Motor neuron (in vitro differentiated cells): ENCODE measurements around the gene ERO1B. TPM values are rescaled to one million over a fixed set of nuclear protein-coding genes. Genes with fewer than 3 reads are reported as not detected.

Source experiments
- ATAC-seq, 8 experiments: fragments of 200-7000 bp; cut with Tn5 transposase; replicated peaks in 6 of 8; 2 replicates each; pipeline ENCODE4 v1.8.0; 2021; ENCODE audit warnings: mild to moderate bottlenecking in 8 of 8, moderate library complexity in 8 of 8
- H3K27ac ChIP-seq, 2 donors: fragments of 250-450 bp; sonication (Bioruptor Pico); 2 replicates each; pipeline ENCODE4 v1.9.0; 2021; ENCODE audit warnings: antibody characterized with exemption in 2 of 2, mild to moderate bottlenecking in 2 of 2, moderate library complexity in 1 of 2
- H3K4me1 ChIP-seq, 2 donors: fragments of 250-450 bp; sonication (Bioruptor Pico); replicated peaks in 1 of 2; 2 replicates each; pipeline ENCODE4 v1.6.1; 2021; ENCODE audit warnings: antibody characterized with exemption in 2 of 2, mild to moderate bottlenecking in 2 of 2, moderate library complexity in 1 of 2
- H3K4me3 ChIP-seq, 5 donors: fragments of 250-450 bp; sonication (Bioruptor Pico); 2 replicates each; pipeline ENCODE4 v1.9.0; 2021; ENCODE audit warnings: antibody characterized with exemption in 5 of 5, mild to moderate bottlenecking in 5 of 5, moderate library complexity in 4 of 5
- WGBS, 10 experiments: fragments of 450-650 bp; shearing (Covaris generic); methylation state at CpG; one replicate each; pipeline ENCODE4 v1.0.0; 2022; 5-methylcytosine and 5-hydroxymethylcytosine counted together
- in situ Hi-C, 9 experiments: fragments of 400-800 bp; cut with MboI; loops; one replicate each; pipeline ENCODE4 v1.15.0; 2021; ENCODE audit warnings: low sequenced_read_pairs in 9 of 9, low pct_unique_long_range_greater_than_20kb in 2 of 9; ENCODE audit not compliant: unreplicated experiment in 9 of 9
- total RNA-seq, 8 experiments: library from RNA; unstranded; fragments of 300-600 nt; gene quantifications; 2 replicates each; pipeline versions ENCODE4 v1.2.3 to v1.2.4, GENCODE V29; 2022

ERO1B gene
- total RNA-seq, 8 experiments from 2014 or later: 1.2 to 7.0 (median 5.2) TPM

- Histone ChIP-seq H3K4me1 (peaks cover 0 to 5% of the 10 kb centered on the region in 2 donors), H3K4me3 (no peak overlapping the region), H3K27ac (no peak overlapping the region)
- 0 to 76% (median 49%) methylated on average over 1 to 2 of the region's 2 CpGs for WGBS, 10 experiments
- in situ Hi-C loops: no loop called here
- peak in 2 of 8 experiments; percentile 26 to 70 for ATAC-seq
These were observed 31.7 kb upstream of the ERO1B start for GRCh38 chr1:236313427-236313826.

- Histone ChIP-seq H3K27ac (no peak overlapping the region), H3K4me1 (peaks cover 6 to 20% of the 10 kb centered on the region in 2 donors), H3K4me3 (no peak overlapping the region)
- WGBS, 10 experiments: 0 to 95% (median 74%) methylated on average over 1 to 4 of the region's 4 CpGs; no CpG with 5 or more reads in 1 of the 10 experiments
- in situ Hi-C loops: no loop called here
- peak in 1 of 8 experiments; percentile 38 for ATAC-seq
These were observed 29.3 kb upstream of the ERO1B start for GRCh38 chr1:236311040-236311439.

- in situ Hi-C loops: no loop called here
- Histone ChIP-seq H3K27ac (no peak overlapping the region), H3K4me1 (peaks cover 6 to 20% of the 10 kb centered on the region in 2 donors), H3K4me3 (no peak overlapping the region)
- WGBS, 10 experiments: 10 to 100% (median 90%) methylated on average over 1 to 5 of the region's 5 CpGs; no CpG with 5 or more reads in 2 of the 10 experiments
- no peak for ATAC-seq
These were observed 27.1 kb upstream of the ERO1B start for GRCh38 chr1:236308827-236309226.

- Histone ChIP-seq H3K27ac (peak overlapping the region in 1 of 2 donors; percentile 14), H3K4me3 (no peak overlapping the region), H3K4me1 (peaks cover 6 to 16% of the 10 kb centered on the region in 2 donors)
- in situ Hi-C loops: no loop called here
- ATAC-seq: peak in 5 of 8 experiments; percentile 44 to 98 (median 98)
- WGBS, 10 experiments: 4 to 41% (median 15%) methylated on average over 2 to 6 of the region's 6 CpGs; no CpG with 5 or more reads in 1 of the 10 experiments
These were observed 25.7 kb upstream of the ERO1B start for GRCh38 chr1:236307435-236307834.

DNA sequence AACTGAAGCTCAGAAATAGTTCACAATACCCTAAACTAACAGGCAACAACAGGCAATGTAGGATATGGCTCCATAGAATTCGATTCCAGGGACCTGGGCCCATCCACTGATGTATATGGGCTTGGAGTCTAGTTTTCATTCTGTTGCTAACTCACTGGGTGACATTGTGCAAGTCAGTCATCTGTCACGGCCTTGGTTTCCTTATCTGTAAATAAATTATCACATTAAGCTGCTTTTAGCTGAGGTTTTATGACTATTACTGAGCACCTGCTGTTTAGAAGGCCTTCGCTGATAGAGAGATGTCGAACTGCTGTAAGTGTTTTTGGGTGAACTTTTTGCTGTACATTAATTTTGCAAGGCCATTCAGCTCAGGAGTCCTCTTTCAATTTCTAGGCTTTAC lies 22.9 kb upstream of the ERO1B start:
- Histone ChIP-seq H3K4me3 (no peak overlapping the region), H3K27ac (no peak overlapping the region), H3K4me1 (peaks cover 6 to 16% of the 10 kb centered on the region in 2 donors)
- WGBS, 10 experiments: 11 to 89% (median 78%) methylated on average over 1 to 4 of the region's 4 CpGs; no CpG with 5 or more reads in 2 of the 10 experiments
- in situ Hi-C loops: no loop called here
- ATAC-seq: no peak

DNA sequence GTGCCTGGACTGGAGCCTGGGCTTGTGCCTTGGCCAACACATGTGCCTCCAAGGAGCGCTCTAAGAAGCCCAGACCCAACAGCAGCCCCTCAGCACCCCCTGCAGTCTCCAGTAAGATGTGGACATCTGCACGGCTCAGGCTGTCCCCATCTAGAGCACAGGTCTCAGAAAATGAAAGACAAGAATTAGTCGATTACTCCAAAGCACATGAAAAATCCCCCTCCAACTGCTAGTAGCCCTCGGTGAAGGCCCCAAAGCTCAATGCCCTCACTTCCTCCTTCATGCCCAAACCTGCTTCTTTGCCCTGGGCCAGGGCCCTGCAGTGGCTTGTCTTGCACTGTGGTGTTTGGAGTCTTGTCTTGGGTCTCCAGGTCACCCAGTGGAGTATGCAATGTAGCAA lies 21.9 kb upstream of the ERO1B start:
- ATAC-seq: peak in 1 of 8 experiments; percentile 36
- Histone ChIP-seq H3K4me3 (no peak overlapping the region), H3K4me1 (peaks cover 6 to 16% of the 10 kb centered on the region in 2 donors), H3K27ac (no peak overlapping the region)
- in situ Hi-C loops: no loop called here
- 0 to 100% (median 98%) methylated on average over 1 to 3 of the region's 4 CpGs; no CpG with 5 or more reads in 6 of the 10 experiments for WGBS, 10 experiments

- Histone ChIP-seq H3K27ac (no peak overlapping the region), H3K4me1 (peaks cover 6 to 12% of the 10 kb centered on the region in 2 donors), H3K4me3 (no peak overlapping the region)
- WGBS, 10 experiments: 35 to 100% (median 85%) methylated on average over 1 to 2 of the region's 2 CpGs; no CpG with 5 or more reads in 1 of the 10 experiments
- in situ Hi-C loops: no loop called here
- no peak for ATAC-seq
These were observed 21.2 kb upstream of the ERO1B start for GRCh38 chr1:236302941-236303340.

GRCh38 chr1:236301958-236302335 lies 20.2 kb upstream of the ERO1B start:
- WGBS, 10 experiments: 10 to 80% (median 48%) methylated on average over 1 to 2 of the region's 2 CpGs; no CpG with 5 or more reads in 3 of the 10 experiments
- no peak overlapping the region for H3K4me3 ChIP-seq
- no peak for ATAC-seq
- peaks cover under 1 to 2% of the 10 kb centered on the region in 2 donors for H3K4me1 ChIP-seq
- in situ Hi-C loops: no loop called here
- H3K27ac ChIP-seq: no peak overlapping the region

GRCh38 chr1:236301080-236301957 lies 19.6 kb upstream of the ERO1B start:
- Histone ChIP-seq H3K27ac (no peak overlapping the region), H3K4me3 (no peak overlapping the region), H3K4me1 (no peaks in the 10 kb centered on the region)
- no peak for ATAC-seq
- in situ Hi-C loops: no loop called here
- 0 to 100% (median 83%) methylated on average over 1 to 15 of the region's 16 CpGs; no CpG with 5 or more reads in 2 of the 10 experiments for WGBS, 10 experiments

DNA sequence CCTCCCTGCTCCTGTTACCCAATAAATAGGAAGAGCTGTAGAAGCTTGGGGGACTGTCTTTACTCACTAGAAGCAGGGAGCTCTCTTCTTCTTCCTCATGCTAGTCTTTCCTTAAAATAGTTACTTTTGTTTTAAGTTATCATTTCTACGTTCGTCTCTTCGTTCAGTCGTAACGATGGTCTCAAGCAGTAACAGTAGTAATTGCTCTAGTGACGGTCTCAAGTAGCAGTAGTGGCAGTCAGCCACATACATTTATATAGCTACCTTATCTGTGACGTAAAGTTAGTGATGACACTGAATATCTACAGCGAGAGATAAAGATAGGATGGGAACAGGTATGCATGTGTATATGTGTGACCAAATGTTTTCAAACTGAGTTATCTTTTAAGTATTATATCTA lies 15.4 kb upstream of the ERO1B start:
- WGBS, 10 experiments: 53 to 96% (median 91%) methylated on average over 2 to 8 of the region's 8 CpGs
- in situ Hi-C loops: no loop called here
- ATAC-seq: no peak
- no peak overlapping the region for H3K4me3 ChIP-seq
- H3K4me1 ChIP-seq: no peaks in the 10 kb centered on the region
- H3K27ac ChIP-seq: no peak overlapping the region

DNA sequence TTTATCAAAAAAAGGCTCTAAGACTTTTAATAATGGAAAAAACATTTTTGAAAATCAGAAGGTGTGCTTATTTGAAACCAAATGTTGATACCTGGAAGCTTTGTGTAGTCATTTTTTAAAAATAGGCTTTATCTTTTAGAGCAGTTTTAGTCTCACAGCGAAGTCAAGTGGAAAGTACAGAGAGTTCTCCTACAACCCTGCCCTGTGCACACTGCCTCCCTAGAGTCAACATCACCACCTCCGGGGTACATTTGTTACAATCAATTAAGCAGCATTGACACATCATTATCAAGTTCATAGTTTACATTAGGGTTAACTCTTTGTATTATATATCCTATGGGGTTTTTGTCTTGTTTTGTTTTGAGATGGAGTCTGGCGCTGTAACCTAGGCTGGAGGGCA lies 10.7 kb upstream of the ERO1B start:
- Histone ChIP-seq H3K27ac (no peak overlapping the region), H3K4me1 (peaks cover 0 to 4% of the 10 kb centered on the region in 2 donors), H3K4me3 (no peak overlapping the region)
- ATAC-seq: no peak
- in situ Hi-C loops: no loop called here
- 21 to 90% (median 80%) methylated on average over 1 to 3 of the region's 3 CpGs; no CpG with 5 or more reads in 1 of the 10 experiments for WGBS, 10 experiments

DNA sequence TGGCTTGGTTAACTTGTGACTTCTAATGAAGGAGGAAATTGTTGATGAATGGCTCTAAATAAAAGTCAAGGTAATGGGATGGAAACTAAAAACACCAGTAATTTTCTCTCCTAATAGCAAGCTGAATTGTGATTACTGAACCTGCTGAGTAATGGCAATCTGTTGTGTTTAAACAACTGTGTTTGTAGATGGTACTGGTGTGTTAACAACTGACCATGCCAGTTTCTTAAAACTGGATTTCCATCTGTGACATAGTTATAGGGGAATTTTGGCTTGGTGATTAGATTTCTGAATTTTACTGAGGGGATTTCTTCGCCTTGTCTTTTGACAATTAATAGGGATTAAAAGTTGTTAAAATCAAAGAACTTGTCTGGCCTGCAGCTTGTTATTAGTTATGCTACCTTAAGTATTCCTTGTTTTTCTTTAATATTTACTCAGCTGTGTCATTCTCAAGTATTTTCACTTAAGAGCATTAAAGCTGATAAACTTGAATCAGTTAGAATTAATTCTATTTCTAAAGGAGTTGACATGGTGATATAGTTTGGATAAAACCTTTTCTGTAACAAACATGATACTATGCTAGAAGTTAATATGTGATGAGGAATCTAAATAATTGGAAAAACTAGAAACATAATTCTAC lies 7.9 kb upstream of the ERO1B start:
- peak in 3 of 8 experiments; percentile 18 to 31 (median 19) for ATAC-seq
- H3K4me3 ChIP-seq: no peak overlapping the region
- WGBS, 10 experiments: 27 to 100% (median 83%) methylated on average over 1 of the region's 1 CpG; no CpG with 5 or more reads in 1 of the 10 experiments
- in situ Hi-C loops: no loop called here
- H3K27ac ChIP-seq: no peak overlapping the region
- H3K4me1 ChIP-seq: peaks cover 0 to 4% of the 10 kb centered on the region in 2 donors

DNA sequence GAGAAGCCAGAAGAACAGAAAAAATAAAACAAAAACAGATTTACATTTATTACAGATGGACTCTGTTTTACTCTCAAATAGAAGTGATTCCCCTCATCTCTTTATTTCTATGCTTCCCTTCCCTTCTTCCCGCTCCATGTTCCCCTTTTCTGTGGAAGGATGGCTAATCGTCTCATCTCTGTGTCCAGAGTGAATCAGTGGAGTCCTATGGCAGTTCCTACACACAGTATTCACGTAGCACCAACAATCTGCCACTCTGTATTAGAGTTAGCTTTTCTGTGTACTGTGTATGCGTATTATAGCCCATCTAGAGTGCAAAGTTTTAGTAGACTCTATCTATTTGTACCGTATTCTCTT lies 6.8 kb upstream of the ERO1B start:
- 48 to 100% (median 92%) methylated on average over 3 to 5 of the region's 5 CpGs for WGBS, 10 experiments
- Histone ChIP-seq H3K27ac (no peak overlapping the region), H3K4me1 (peaks cover 0 to 4% of the 10 kb centered on the region in 2 donors), H3K4me3 (no peak overlapping the region)
- peak in 2 of 8 experiments; percentile 24 to 27 for ATAC-seq
- in situ Hi-C loops: no loop called here
